HepG2 (cell line): ENCODE measurements around the gene PRDX2. TPM values are rescaled to one million over a fixed set of nuclear protein-coding genes. Genes with fewer than 3 reads are reported as not detected.
A peak's percentile ranks its signal among the peaks of the same experiment; 100 is the strongest.

Experiments
- BHLHE40 ChIP-seq: IDR thresholded peaks from 2 replicates; pipeline ENCODE4 v1.6.1; 2011; ENCODE audit warnings: low read length, improper control_type of control experiment
- ELF3 ChIP-seq: IDR thresholded peaks from 2 replicates; pipeline ENCODE4 v1.6.1; 2016; ENCODE audit warnings: missing genetic modification reagents, missing compliant biosample characterization
- HDAC2 ChIP-seq: sonication (generic); formaldehyde crosslinking; IDR thresholded peaks from 2 replicates; pipeline ENCODE4 v1.4.0; 2020; ENCODE audit warnings: missing genetic modification reagents
- JARID2 ChIP-seq: sonication (generic); formaldehyde crosslinking; IDR thresholded peaks from 2 replicates; pipeline ENCODE4 v1.8.1; 2023; ENCODE audit warnings: missing genetic modification reagents, inconsistent platforms; ENCODE audit not compliant: insufficient replicate concordance
- KLF11 ChIP-seq: IDR thresholded peaks from 2 replicates; pipeline ENCODE4 v1.6.1; 2016; ENCODE audit warnings: missing compliant biosample characterization
- MIXL1 ChIP-seq: IDR thresholded peaks from 2 replicates; pipeline ENCODE4 v1.6.1; 2016
- MZF1 ChIP-seq: sonication (generic); formaldehyde crosslinking; IDR thresholded peaks from 2 replicates; pipeline ENCODE4 v1.8.1; 2023; ENCODE audit warnings: mild to moderate bottlenecking, missing genetic modification reagents, borderline replicate concordance
- NCOR1 ChIP-seq: fragments of 200-600 bp; sonication (generic); IDR thresholded peaks from 2 replicates; pipeline ENCODE4 v1.7.0; 2017; ENCODE audit warnings: antibody characterized with exemption, low read length, borderline replicate concordance
- NFYC ChIP-seq: IDR thresholded peaks from 2 replicates; pipeline ENCODE4 v1.6.1; 2016; ENCODE audit warnings: missing genetic modification reagents, missing compliant biosample characterization
- REXO4 ChIP-seq: sonication (generic); formaldehyde crosslinking; IDR thresholded peaks from 2 replicates; pipeline ENCODE4 v1.8.0; 2022; ENCODE audit warnings: missing genetic modification reagents, mild to moderate bottlenecking, borderline replicate concordance
- SRF ChIP-seq: IDR thresholded peaks from 2 replicates; pipeline ENCODE4 v1.6.1; 2011; ENCODE audit warnings: mild to moderate bottlenecking, low read depth, low read length, moderate library complexity
- SSRP1 ChIP-seq: IDR thresholded peaks from 2 replicates; pipeline ENCODE4 v1.6.1; 2016; ENCODE audit warnings: control low read depth
- ZFP37 ChIP-seq: sonication (generic); formaldehyde crosslinking; IDR thresholded peaks from 2 replicates; pipeline ENCODE4 v1.4.0; 2020; ENCODE audit warnings: missing genetic modification reagents, borderline replicate concordance
- ZNF224 ChIP-seq: sonication (generic); formaldehyde crosslinking; IDR thresholded peaks from 2 replicates; pipeline ENCODE4 v1.5.0; 2020; ENCODE audit warnings: mild to moderate bottlenecking, missing genetic modification reagents
- ZNF484 ChIP-seq: sonication (generic); formaldehyde crosslinking; IDR thresholded peaks from 2 replicates; pipeline ENCODE4 v1.5.1; 2020; ENCODE audit warnings: mild to moderate bottlenecking, low read depth, missing genetic modification reagents, borderline replicate concordance
- ZNF607 ChIP-seq: sonication (generic); formaldehyde crosslinking; IDR thresholded peaks from 2 replicates; pipeline ENCODE4 v1.5.1; 2020; ENCODE audit warnings: missing genetic modification reagents, mild to moderate bottlenecking, borderline replicate concordance
- ZNF674 ChIP-seq: sonication (generic); formaldehyde crosslinking; IDR thresholded peaks from 2 replicates; pipeline ENCODE4 v1.5.0; 2020; ENCODE audit warnings: low read depth, mild to moderate bottlenecking, missing genetic modification reagents
- ZNF703 ChIP-seq: sonication (generic); formaldehyde crosslinking; IDR thresholded peaks from 2 replicates; pipeline ENCODE4 v1.5.1; 2020; ENCODE audit warnings: missing genetic modification reagents, mild to moderate bottlenecking, moderate library complexity, borderline replicate concordance
- ZNF816 ChIP-seq: sonication (generic); formaldehyde crosslinking; IDR thresholded peaks from 2 replicates; pipeline ENCODE4 v1.8.0; 2022; ENCODE audit warnings: missing genetic modification reagents, mild to moderate bottlenecking, borderline replicate concordance
- polyA plus RNA-seq, 8 experiments: library from polyadenylated mRNA; depleted of rRNA in 3 of 8; stranded (reverse) in 7 of 8; unstranded in 1 of 8; fragments of >200 nt; fragmentation: Illumina TruSeq in 4 of 8; extraction: Trizol in 4 of 8; gene quantifications; 2 replicates each; pipeline versions ENCODE4 v1.2.1 to v1.2.3, GENCODE V29; 2011 to 2016; ENCODE audit warnings: low read depth in 4 of 8, missing spikeins in 1 of 8, mixed read lengths in 1 of 8; ENCODE audit not compliant: insufficient read depth in 1 of 8
- total RNA-seq, 5 experiments: library from RNA; depleted of rRNA; stranded (reverse); fragments of >200 nt; fragmentation: Illumina TruSeq; extraction: Trizol; gene quantifications; 2 replicates each; pipeline ENCODE4 v1.2.3, GENCODE V29; 2016; ENCODE audit warnings: low read depth in 1 of 5
- TF ChIP-seq, protein P1 (sequence below): sonication (generic); formaldehyde crosslinking; IDR thresholded peaks from 2 replicates; pipeline ENCODE4 v1.4.0; 2020; ENCODE audit warnings: missing genetic modification reagents
- TF ChIP-seq, protein P2 (sequence below): sonication (generic); formaldehyde crosslinking; IDR thresholded peaks from 2 replicates; pipeline ENCODE4 v1.5.0; 2020; ENCODE audit warnings: missing genetic modification reagents
- TF ChIP-seq, protein P3 (sequence below): sonication (generic); formaldehyde crosslinking; IDR thresholded peaks from 2 replicates; pipeline ENCODE4 v1.4.0; 2020; ENCODE audit warnings: mild to moderate bottlenecking, missing genetic modification reagents
- TF ChIP-seq, protein P4 (sequence below): sonication (generic); formaldehyde crosslinking; IDR thresholded peaks from 2 replicates; pipeline ENCODE4; 2020; ENCODE audit warnings: missing genetic modification reagents, mild to moderate bottlenecking, borderline replicate concordance

PRDX2 gene
- total and polyA plus RNA-seq, 2 of the 13 experiments (the other 11 are each of a cell fraction or from before 2014, with no cell fraction given): 218 to 381 TPM

DNA sequence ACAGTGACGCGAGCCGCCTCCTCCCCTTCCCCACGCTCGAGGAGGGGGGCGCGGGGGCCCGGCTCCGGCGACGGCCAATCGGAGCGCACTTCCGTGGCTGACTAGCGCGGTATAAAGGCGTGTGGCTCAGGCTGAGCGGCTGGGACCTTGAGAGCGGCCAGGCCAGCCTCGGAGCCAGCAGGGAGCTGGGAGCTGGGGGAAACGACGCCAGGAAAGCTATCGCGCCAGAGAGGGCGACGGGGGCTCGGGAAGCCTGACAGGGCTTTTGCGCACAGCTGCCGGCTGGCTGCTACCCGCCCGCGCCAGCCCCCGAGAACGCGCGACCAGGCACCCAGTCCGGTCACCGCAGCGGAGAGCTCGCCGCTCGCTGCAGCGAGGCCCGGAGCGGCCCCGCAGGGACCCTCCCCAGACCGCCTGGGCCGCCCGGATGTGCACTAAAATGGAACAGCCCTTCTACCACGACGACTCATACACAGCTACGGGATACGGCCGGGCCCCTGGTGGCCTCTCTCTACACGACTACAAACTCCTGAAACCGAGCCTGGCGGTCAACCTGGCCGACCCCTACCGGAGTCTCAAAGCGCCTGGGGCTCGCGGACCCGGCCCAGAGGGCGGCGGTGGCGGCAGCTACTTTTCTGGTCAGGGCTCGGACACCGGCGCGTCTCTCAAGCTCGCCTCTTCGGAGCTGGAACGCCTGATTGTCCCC is 10.1 kb downstream of the PRDX2 start, which contains the start of gene JUNB (continued):
- TF ChIP-seq, protein P1, sequence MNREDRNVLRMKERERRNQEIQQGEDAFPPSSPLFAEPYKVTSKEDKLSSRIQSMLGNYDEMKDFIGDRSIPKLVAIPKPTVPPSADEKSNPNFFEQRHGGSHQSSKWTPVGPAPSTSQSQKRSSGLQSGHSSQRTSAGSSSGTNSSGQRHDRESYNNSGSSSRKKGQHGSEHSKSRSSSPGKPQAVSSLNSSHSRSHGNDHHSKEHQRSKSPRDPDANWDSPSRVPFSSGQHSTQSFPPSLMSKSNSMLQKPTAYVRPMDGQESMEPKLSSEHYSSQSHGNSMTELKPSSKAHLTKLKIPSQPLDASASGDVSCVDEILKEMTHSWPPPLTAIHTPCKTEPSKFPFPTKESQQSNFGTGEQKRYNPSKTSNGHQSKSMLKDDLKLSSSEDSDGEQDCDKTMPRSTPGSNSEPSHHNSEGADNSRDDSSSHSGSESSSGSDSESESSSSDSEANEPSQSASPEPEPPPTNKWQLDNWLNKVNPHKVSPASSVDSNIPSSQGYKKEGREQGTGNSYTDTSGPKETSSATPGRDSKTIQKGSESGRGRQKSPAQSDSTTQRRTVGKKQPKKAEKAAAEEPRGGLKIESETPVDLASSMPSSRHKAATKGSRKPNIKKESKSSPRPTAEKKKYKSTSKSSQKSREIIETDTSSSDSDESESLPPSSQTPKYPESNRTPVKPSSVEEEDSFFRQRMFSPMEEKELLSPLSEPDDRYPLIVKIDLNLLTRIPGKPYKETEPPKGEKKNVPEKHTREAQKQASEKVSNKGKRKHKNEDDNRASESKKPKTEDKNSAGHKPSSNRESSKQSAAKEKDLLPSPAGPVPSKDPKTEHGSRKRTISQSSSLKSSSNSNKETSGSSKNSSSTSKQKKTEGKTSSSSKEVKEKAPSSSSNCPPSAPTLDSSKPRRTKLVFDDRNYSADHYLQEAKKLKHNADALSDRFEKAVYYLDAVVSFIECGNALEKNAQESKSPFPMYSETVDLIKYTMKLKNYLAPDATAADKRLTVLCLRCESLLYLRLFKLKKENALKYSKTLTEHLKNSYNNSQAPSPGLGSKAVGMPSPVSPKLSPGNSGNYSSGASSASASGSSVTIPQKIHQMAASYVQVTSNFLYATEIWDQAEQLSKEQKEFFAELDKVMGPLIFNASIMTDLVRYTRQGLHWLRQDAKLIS: peak; percentile 79; the same call in 1 of the 2 replicates
- TF ChIP-seq ZNF607 (CRISPR knock-in tag) (peak; percentile 61; the same call in 1 of the 2 replicates), ZNF484 (CRISPR knock-in tag) (no peak), ELF3 (CRISPR knock-in tag) (peak; percentile 86), KLF11 (CRISPR knock-in tag) (no peak), ZNF816 (CRISPR knock-in tag) (no peak; the same call in 1 of the 2 replicates), BHLHE40 (peak; percentile 49; the same call in 1 of the 2 replicates), NCOR1 (no peak), HDAC2 (CRISPR knock-in tag) (peak; percentile 84), SSRP1 (CRISPR knock-in tag) (no peak), SRF (no peak), ZFP37 (peak; percentile 61; the same call in 1 of the 2 replicates), JARID2 (CRISPR knock-in tag) (no peak), MZF1 (CRISPR knock-in tag) (no peak), NFYC (peak; percentile 86), ZNF224 (CRISPR knock-in tag) (no peak), REXO4 (CRISPR knock-in tag) (no peak), MIXL1 (CRISPR knock-in tag) (peak; percentile 85; the same call in 1 of the 2 replicates), ZNF674 (0 out of 2 replicates have a peak, but pooled peaks have one; percentile 56), ZNF703 (CRISPR knock-in tag) (no peak; the same call in 1 of the 2 replicates)
- TF ChIP-seq, protein P2, sequence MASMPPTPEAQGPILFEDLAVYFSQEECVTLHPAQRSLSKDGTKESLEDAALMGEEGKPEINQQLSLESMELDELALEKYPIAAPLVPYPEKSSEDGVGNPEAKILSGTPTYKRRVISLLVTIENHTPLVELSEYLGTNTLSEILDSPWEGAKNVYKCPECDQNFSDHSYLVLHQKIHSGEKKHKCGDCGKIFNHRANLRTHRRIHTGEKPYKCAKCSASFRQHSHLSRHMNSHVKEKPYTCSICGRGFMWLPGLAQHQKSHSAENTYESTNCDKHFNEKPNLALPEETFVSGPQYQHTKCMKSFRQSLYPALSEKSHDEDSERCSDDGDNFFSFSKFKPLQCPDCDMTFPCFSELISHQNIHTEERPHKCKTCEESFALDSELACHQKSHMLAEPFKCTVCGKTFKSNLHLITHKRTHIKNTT (CRISPR knock-in tag): no peak
- TF ChIP-seq, protein P3, sequence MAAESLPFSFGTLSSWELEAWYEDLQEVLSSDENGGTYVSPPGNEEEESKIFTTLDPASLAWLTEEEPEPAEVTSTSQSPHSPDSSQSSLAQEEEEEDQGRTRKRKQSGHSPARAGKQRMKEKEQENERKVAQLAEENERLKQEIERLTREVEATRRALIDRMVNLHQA (CRISPR knock-in tag): no peak
- TF ChIP-seq, protein P4, sequence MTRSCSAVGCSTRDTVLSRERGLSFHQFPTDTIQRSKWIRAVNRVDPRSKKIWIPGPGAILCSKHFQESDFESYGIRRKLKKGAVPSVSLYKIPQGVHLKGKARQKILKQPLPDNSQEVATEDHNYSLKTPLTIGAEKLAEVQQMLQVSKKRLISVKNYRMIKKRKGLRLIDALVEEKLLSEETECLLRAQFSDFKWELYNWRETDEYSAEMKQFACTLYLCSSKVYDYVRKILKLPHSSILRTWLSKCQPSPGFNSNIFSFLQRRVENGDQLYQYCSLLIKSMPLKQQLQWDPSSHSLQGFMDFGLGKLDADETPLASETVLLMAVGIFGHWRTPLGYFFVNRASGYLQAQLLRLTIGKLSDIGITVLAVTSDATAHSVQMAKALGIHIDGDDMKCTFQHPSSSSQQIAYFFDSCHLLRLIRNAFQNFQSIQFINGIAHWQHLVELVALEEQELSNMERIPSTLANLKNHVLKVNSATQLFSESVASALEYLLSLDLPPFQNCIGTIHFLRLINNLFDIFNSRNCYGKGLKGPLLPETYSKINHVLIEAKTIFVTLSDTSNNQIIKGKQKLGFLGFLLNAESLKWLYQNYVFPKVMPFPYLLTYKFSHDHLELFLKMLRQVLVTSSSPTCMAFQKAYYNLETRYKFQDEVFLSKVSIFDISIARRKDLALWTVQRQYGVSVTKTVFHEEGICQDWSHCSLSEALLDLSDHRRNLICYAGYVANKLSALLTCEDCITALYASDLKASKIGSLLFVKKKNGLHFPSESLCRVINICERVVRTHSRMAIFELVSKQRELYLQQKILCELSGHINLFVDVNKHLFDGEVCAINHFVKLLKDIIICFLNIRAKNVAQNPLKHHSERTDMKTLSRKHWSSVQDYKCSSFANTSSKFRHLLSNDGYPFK (CRISPR knock-in tag): peak; percentile 74; the same call in 1 of the 2 replicates
